IPS-NIHi11 (cell line): ENCODE measurements around the gene SLK.

Experiments
- DNase-seq: peaks from one replicate; pipeline ENCODE4 v3.0.0; 2012; ENCODE audit warnings: mixed read lengths, low spot score

Gene SLK

DNA sequence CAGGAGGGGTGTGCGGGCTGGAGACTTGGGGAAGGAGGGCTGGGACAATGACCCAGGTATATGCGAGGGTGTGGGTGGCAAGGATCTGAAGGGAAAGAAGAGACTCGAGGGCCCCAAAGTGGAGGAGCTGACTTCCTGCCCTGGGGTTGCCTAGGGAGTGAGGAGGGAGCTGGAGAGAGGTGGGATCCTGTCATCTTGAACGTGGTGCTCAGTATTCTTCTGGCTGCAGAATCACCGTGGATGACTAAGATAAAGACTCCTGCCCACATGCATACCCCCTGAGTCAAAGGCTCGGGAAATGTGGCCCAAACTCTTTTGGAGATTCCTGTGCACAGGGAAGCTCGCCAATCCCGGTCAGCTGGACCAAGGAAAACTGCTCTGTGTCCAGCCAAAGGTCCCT is 87.5 kb downstream of the SLK start:
- no peak for DNase-seq

- no peak for DNase-seq
Observed at GRCh38 chr10:104056619-104057273, 89.8 kb downstream of the SLK start.

DNA sequence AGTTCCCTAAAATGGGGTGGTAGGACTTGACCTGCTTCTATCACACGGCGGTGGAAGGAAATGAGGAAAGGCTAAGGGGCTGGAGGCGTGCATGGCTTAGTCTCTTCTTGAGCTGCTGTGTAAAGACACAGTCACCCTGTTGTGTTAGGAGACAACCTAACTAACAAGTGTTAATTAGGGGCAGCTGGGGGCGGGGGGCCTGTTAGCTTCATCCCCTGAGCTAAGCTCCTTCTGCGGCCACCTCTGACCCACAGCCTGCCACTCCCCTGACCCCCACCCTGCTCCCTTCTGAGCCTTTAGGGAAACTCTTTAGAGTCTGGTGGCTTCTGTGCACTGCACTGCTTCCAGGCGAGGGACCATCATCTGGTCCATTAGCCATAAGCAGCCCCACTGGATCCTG is 90.8 kb downstream of the SLK start:
- DNase-seq: no peak

GRCh38 chr10:104059364-104059763 is 92.4 kb downstream of the SLK start:
- DNase-seq: peak; percentile 37

GRCh38 chr10:104061196-104061595 is 94.3 kb downstream of the SLK start:
- no peak for DNase-seq

GRCh38 chr10:104065748-104066147 is 98.8 kb downstream of the SLK start:
- no peak for DNase-seq

DNA sequence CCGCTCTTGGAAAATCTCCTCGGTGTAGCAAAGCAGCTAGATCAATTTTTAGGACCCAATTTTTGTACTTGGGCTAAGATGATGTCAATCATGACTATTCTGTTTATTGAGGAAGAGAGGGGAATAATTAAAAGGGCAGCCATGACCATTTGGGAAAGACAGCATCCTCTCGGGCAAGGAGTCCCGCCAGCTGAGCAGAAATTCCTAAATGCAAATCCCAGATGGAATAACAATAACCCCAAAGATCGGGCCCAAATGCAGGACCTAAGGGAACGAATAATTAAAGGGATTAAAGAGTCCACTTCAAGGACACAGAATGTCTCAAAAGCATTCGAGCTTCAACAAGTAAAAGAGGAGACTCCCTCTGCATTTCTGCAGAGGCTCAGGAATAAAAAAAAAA is 100.0 kb downstream of the SLK start:
- DNase-seq: no peak

DNA sequence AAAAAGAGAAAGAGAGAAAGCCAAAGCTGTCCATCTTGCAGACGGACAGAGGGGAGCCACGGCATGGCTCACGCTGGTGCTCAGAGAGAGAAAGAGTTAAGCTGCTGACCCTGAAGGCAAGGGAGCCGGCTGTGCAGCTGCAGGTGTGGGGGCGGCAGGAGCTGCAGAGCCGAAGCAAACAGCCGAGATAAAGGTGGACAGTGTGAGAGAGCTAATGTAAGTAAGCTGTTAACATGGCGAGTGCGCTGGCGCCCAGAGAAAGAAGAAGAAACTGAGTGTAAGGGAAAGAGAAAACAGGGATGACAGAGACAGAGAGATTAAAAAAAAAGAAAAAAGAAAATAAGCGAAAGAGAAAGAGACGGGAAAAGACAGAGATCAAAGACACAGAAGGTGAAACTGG is 100.6 kb downstream of the SLK start:
- DNase-seq: peak; percentile 37

DNA sequence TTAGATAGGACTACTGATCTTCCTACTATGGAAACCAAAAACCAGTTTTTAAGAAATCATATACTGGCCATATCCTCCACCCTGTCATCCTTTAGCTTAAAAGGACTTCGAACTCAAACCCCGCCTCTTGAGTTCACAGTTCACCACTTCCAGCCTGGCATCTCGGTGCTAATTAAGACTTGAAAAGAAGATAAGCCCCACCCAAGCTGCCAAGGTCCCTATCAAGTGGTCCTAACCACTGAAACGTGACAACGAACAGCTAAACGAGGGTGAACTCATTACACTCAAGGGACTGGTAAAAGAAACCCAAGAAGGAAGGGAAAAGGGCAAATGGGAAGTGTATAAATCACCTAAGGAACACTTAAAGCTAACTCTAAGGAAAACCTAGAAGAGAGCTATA is 102.7 kb downstream of the SLK start:
- DNase-seq: no peak

DNA sequence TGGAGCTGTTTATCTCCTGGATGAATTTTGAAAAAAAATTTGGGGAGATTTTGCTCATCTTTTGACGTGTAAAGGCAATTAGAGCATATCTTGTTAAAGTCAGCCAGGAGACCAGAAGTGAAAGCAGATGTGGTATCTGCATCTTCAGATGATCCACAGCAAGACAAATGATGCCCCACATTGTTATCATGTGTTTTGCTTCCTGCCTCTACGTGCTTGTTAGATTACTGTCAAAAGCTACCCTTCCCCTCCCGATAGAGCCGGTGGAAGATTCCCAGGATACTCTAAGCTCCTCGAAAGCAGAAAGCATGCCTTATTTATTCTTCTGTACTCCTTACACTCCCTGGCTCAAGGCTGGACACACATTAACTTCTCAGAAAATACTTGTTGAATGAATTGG is 105.8 kb downstream of the SLK start:
- DNase-seq: no peak

- no peak for DNase-seq
Observed at GRCh38 chr10:104074505-104074904, 107.6 kb downstream of the SLK start.

GRCh38 chr10:104076743-104077160 is 109.8 kb downstream of the SLK start:
- DNase-seq: peak; percentile 64

- peak; percentile 45 for DNase-seq
Observed at GRCh38 chr10:104077247-104077646, 110.3 kb downstream of the SLK start.

DNA sequence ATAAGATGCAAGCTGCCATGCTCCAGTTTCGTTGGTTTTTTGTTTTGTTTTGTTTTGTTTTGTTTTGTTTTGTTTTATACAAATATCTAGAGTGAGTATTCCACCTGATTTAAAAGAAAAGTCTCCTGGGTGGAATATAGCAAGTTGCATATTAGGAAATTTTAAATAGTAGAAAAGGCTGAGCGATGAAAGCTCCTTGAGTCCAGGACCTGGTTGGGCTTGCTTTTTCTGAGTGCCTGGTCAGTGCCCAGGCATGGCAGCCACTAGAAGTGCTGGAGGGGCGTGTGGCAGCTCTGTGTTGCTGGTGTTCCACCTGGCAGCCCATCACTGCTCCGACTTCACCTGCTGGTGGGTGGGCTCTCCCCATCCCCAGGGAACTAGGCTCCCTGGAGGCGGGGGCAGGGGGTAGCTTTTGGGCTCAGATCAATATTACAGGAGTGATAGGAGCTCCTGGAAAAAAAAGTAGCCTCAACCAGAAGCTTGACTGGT is 110.8 kb downstream of the SLK start:
- DNase-seq: no peak
